GM18861 (cell line): ENCODE results near the gene ITM2C.
A peak's percentile ranks its signal among the peaks of the same experiment; 100 is the strongest.

ENCODE experiments used
- ATAC-seq: cut with Tn5 transposase; IDR thresholded peaks from one replicate; pipeline ENCODE4 v1.9.1; 2021; ENCODE audit not compliant: unreplicated experiment

ITM2C gene

GRCh38 chr2:230891064-230891463 lies 26.3 kb downstream of the ITM2C start:
- no peak for ATAC-seq

GRCh38 chr2:230891509-230891908 lies 26.8 kb downstream of the ITM2C start:
- ATAC-seq: no peak

DNA sequence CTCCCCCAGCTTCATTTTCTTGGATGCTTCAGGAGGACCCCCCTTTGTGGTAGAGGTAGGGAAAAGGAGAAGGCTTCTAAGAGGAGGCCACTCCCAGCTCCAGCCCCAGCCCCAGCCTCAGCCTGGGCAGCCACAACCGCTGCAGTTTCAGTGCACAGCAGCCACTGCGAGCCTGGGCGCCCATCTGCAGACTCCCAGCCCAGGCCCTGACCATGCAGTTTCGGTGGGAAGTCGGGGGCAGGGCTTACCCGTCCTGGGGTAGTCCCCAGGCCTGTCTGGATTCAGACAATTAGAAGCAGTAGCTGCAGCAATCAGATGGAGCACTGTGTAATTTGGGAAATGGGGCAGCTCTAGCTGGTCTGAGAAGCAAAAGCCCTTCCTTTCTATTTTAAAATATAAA lies 28.6 kb downstream of the ITM2C start:
- ATAC-seq: peak; percentile 37

- ATAC-seq: no peak
Observed at GRCh38 chr2:230893841-230894781, 29.4 kb downstream of the ITM2C start.

GRCh38 chr2:230895536-230896345 lies 31.0 kb downstream of the ITM2C start:
- ATAC-seq: no peak

DNA sequence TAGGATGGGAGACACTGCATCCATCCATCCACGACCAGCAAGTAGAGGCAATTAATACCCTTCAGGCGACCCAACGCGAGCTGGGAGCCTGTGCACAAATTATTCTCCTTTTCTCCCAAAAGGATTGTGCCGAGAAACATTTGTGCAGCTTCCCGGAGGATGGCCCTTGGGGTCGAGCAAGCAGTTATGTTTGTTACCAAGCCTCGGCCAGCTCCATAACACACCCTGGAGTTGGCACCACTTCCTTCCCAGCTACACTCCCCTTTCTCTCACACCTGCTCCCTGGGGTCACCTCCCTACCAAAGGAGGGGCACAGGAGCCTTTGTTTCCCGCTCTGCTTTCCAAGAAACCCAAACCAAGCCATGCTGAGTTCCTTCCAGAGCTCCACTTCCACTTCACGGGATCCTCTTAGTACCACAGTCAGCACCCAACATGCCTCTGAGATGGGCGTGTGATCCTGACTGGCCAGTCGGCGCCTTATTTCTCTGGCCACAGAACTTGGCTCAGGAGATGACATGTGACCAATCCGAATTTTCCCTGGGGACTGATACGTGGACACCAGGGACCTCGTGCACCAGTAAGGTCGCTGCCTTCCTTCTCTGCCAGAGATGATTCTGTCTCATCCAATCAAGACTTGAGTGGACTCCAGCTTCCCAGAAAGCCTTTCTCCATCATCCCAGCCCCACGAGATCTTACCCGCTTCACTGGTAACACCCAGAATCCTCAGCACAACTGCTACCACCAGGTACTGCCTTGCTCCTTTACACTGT lies 31.8 kb downstream of the ITM2C start:
- no peak for ATAC-seq

DNA sequence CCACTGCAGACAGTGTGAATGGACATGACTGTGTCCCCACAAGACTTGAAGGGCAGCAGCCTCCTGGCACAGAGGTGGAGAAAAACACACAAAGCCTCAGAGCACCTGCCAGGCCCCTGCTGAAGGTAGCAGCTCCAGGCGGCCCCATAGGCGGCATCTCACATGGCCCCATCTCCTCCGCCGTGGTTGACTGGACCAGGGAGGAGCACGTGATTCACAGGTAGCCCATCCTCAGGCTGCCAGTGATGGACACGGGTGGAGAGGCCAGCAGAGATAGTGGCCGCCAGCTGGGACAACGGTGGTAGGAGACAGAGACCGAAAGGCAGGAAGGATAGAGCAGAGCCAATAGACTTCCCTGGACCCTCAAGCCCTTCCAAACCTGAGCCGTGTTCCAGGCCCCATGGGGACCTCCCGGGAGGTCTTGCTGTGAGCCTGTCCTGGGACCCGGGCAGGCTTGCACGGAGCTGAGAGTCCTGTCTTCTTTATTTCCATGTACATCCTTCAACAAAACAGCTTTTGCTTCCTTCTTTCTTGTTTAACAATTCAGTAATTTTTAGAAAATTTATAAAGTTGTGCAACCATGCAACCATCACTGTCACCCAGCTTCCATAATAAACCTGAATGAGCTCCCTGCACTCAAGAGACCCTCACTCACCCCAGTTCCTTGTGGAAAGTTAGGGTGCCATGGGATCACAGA lies 33.4 kb downstream of the ITM2C start:
- no peak for ATAC-seq

DNA sequence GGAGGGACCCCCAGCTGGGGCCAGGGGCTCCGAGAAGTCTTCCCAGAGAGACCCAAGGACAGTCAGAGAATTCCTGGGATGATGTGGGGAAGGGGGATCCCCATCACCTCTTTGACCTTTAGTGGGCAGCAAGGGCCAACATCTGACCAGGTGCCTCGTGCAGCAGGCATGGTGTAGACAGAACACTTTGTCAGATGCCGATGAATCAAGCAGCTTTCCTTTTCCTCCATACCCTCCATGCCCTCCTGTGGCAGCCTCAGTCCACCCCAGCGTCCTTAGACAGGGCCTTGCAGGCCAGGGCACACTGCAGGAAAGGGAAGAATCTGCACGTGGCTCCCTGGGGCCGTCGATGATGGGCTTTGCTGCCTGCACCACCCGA lies 34.0 kb downstream of the ITM2C start:
- ATAC-seq: no peak

- no peak for ATAC-seq
Observed at GRCh38 chr2:230899287-230899686, 34.5 kb downstream of the ITM2C start.

DNA sequence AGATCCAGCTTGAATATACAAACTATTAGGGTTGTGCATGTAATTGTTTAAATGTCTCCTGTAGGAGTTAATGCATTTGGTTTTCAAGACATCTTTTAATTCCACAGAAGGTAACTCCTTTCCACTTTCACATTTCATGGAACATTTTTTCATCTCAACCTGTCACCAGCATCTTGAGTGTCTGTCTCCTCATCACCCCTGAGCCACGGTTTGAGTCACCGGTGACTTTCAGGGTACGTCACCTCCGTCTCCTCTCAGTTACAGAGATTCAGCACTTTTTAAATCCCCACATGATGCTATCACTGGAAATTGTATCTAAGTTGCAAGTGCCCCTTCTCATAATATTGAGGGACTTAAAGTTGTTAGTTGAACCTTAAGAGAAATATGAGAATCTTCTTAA lies 35.0 kb downstream of the ITM2C start:
- no peak for ATAC-seq

DNA sequence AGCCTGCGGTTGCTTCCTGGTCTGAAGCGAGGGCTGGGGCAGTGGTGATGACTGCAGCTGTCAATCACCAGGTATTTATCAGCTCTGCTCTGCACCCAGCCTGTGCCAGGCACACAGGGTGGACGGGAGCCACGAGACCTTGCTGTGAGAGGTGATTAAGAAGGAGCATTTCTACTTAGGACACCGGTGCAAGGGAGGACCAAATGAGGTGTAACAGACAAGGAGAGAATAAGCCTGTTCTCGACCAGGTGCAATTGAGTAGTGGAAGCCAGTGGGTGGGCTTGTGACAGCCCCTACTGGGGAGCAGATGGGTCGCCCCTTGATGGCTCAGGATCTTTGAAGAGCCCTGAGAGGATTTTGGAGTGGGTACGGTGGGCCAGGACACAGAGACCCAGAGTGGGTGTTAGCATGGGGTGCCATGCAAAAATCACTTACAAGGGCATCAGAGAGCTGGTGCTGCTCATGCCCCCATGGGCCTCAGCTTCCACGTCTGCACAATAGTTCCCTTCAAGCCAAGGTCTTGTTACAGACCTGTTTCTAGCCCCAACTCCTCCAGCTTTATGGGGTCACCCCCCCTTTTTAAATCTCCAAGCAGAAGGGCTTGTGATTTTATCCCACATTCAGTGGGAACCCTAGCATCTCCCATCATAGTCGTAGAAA lies 35.7 kb downstream of the ITM2C start:
- ATAC-seq: no peak

- ATAC-seq: no peak
Observed at GRCh38 chr2:230901006-230901405, 36.3 kb downstream of the ITM2C start.

- ATAC-seq: no peak
Observed at GRCh38 chr2:230902180-230902899, 37.6 kb downstream of the ITM2C start.

- ATAC-seq: no peak
Observed at GRCh38 chr2:230903231-230904150, 38.7 kb downstream of the ITM2C start.

DNA sequence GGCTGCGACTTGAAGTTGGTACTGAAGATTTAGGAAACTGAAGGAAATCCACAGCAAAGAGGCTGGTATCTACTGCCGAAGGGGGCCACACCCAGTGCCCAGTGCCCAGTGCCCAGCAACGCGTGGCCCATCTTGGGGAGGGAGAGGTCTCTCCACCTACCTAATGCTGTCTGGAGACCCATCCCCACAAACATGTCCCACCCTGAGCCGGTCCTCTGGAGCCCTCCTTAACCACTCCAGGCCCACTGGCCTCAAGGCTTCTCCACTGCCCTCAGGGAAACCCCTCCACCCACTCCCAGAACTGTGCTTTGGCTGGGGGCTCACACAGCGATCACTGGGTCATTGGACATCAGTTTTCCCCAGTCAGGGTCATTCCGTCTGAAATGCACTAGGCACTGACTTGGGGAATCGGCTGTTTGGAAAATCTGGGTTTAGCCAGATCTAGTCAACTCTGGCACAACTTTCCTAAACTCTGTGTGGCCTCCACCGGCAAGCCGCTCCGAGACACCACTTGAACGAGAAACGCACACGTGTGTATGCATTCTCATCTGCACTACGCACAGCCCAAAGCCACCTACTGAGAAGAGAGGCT lies 40.2 kb downstream of the ITM2C start:
- ATAC-seq: no peak

GRCh38 chr2:230905448-230906421 lies 41.0 kb downstream of the ITM2C start:
- no peak for ATAC-seq
